Measurements from ENCODE around the gene DTNB.
"Not testable (repeated sequence)": the region's sequence is repeated elsewhere in the genome, so short reads cannot be mapped to it uniquely, and the experiment has no call there.

The DTNB gene

GRCh38 chr2:25682082-25682481 lies 8.7 kb upstream of the DTNB start:
- no peak for DNase-seq

- DNase-seq, result no peak
Observed at GRCh38 chr2:25677877-25678276, 4.5 kb upstream of the DTNB start.

- DNase-seq, result no peak
Observed at GRCh38 chr2:25674077-25674362, 643 bp upstream of the DTNB start.

- peak; percentile 88 for DNase-seq
Observed at GRCh38 chr2:25672494-25673299, 680 bp downstream of the DTNB start.

GRCh38 chr2:25671622-25672021 lies 1.8 kb downstream of the DTNB start:
- DNase-seq, result no peak

- DNase-seq, result no peak
Observed at GRCh38 chr2:25669520-25669919, 3.9 kb downstream of the DTNB start.

- DNase-seq, result no peak
Observed at GRCh38 chr2:25666218-25666617, 7.2 kb downstream of the DTNB start.

GRCh38 chr2:25665429-25665828 lies 7.9 kb downstream of the DTNB start:
- DNase-seq, result not testable (repeated sequence)

- DNase-seq, result no peak
Observed at GRCh38 chr2:25664965-25665307, 8.4 kb downstream of the DTNB start.

GRCh38 chr2:25664183-25664964 lies 9.0 kb downstream of the DTNB start:
- no peak for DNase-seq

GRCh38 chr2:25655316-25655715 lies 18.1 kb downstream of the DTNB start:
- DNase-seq, result no peak

GRCh38 chr2:25654801-25655200 lies 18.6 kb downstream of the DTNB start:
- DNase-seq, result no peak

- DNase-seq, result no peak
Observed at GRCh38 chr2:25651782-25652455, 21.5 kb downstream of the DTNB start.

- no peak for DNase-seq
Observed at GRCh38 chr2:25651066-25651465, 22.3 kb downstream of the DTNB start.

GRCh38 chr2:25650256-25650655 lies 23.1 kb downstream of the DTNB start:
- DNase-seq, result no peak

GRCh38 chr2:25649786-25650185 lies 23.6 kb downstream of the DTNB start:
- no peak for DNase-seq

GRCh38 chr2:25642298-25642697 lies 31.1 kb downstream of the DTNB start:
- DNase-seq, result no peak

GRCh38 chr2:25639696-25640095 lies 33.7 kb downstream of the DTNB start:
- DNase-seq, result no peak

- DNase-seq, result no peak
Observed at GRCh38 chr2:25639131-25639530, 34.2 kb downstream of the DTNB start.

- DNase-seq, result no peak
Observed at GRCh38 chr2:25635797-25636196, 37.6 kb downstream of the DTNB start.

GRCh38 chr2:25633801-25634200 lies 39.6 kb downstream of the DTNB start:
- DNase-seq, result not testable (repeated sequence)

- DNase-seq, result no peak
Observed at GRCh38 chr2:25632396-25632795, 41.0 kb downstream of the DTNB start.

- DNase-seq, result no peak
Observed at GRCh38 chr2:25624635-25625034, 48.7 kb downstream of the DTNB start.

GRCh38 chr2:25623361-25623760 lies 50.0 kb downstream of the DTNB start:
- DNase-seq, result no peak
